Medulla oblongata (tissue), 1 donor: Measurements from ENCODE around the gene KRT14.
"Not testable (repeated sequence)": the region's sequence is repeated elsewhere in the genome, so short reads cannot be mapped to it uniquely, and the experiment has no call there.

ENCODE experiments used
- DNase-seq: peaks from one replicate; pipeline ENCODE4 v3.0.0-alpha.2; 2015; ENCODE audit errors: extremely low spot score

Gene KRT14

DNA sequence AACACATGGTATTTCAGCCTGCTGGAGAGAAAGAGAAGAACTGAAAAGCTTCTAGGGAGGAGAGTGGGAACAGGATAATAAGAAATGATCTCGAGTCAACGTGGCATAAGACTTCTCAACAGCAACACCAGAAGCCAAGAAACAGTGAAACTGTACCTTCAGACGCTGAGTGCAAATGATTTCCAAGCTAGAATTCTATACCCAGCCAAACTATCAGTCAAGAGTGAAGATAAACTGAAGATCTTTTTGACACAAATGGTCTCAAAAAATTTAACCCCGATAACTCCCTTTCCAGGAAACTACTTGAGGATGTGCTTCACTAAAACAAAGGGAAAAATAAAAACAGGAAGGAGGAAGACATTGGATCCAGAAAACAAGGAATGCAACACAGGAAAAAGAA lies 20.2 kb upstream of the KRT14 start:
- not testable (repeated sequence) for DNase-seq

DNA sequence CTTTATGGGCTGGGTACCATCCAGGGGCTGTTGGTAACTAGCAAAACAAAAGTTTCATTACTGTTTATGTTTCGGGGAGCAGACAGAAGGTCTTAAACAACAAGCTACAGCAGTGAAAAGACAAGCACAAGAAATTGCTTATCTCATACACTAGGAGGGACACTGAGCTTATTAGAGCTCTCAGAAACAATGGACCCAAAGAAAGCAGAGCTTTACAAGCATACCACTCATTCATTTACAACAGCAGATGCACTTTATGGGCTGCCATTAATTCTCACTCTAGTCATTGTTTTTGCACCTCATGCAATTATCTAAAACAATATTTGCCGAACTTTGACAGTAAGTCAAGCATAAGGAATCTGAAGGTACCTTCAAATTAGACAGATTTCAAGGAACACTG lies 15.8 kb upstream of the KRT14 start:
- DNase-seq: peak; percentile 31

DNA sequence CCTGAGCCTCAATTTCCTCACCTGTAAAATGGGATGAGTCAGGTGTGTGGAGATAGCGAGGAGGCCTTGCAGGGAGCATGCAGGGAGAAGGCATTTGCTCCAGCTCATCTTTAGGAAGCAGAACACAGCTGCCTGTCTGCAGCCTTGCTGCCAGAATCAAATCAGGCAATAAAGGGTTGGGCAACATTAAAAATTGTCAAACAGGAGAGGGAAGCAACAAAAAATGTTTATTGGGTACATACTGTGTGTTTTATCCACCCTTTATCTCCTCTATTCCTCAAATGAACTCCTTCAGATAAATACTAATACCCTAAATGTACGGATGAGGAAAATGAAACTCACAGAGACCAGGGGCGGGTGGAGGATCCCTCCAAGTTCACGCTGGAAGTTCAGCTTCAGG lies 13.6 kb upstream of the KRT14 start:
- DNase-seq: no peak

DNA sequence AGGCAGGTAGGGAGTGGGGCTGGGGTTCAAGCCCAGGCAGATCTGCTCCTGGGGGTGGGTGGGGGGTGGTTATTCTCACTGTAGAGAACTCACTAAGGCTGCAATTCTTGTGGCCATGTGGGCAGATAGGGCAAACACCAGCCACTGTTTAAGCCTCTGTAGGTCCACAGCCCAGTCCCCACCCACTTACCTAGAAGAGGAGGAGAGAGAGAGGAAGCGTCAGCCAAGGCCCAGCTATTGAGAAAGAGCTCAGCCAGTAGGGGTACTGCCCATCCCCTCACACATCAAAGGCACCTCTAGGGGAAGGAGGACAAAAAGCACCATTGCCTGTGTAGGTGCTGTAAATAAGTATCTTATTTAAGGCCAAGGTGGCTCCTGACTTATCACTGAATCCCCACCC lies 13.0 kb upstream of the KRT14 start:
- DNase-seq: no peak

DNA sequence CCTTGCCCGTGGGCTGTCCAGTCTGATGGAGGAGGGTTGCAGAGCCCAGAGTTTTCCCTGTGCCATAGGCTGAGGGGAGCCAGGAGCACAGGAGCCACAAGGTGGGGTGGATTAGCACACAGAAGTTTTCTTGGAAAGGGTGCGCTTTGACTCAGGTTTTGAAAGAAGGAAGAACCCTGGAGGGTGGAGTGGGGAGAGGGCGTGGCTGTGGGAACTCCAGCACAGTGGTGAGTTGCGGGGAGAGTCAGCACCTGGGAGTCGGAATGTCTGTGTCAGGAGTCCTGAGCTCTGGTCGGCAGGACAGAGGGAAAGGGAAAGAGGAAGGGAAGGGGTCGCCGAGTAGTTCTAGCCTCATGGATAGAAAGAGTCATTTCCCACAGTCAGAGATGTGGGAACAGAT lies 8.9 kb upstream of the KRT14 start:
- DNase-seq: no peak

DNA sequence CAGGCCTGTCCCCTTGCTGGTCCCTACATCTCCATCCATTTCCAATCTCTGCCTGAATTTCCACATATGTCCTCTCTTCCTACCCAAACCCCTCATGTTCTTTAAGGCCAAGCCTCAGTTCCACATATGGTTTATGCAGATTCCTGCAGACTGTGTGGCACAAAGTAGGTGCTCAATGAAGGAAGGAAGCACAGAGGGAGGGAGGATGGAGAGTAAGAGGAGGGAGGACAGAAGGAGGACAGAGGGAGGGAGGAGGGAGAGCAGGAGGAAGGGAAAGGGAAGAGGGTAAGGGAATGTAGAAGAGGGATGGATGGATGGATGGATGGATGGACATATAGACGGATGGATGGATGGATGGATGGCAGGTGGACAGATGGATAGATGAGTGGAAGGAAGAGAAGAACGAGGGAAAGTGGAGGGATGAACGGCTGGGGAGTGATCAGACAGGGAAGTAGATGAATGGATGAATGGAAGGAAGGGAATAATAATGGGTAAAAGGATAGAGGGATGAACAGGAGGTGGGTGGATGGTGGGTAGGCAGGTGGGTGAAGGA lies 7.7 kb upstream of the KRT14 start:
- no peak for DNase-seq

DNA sequence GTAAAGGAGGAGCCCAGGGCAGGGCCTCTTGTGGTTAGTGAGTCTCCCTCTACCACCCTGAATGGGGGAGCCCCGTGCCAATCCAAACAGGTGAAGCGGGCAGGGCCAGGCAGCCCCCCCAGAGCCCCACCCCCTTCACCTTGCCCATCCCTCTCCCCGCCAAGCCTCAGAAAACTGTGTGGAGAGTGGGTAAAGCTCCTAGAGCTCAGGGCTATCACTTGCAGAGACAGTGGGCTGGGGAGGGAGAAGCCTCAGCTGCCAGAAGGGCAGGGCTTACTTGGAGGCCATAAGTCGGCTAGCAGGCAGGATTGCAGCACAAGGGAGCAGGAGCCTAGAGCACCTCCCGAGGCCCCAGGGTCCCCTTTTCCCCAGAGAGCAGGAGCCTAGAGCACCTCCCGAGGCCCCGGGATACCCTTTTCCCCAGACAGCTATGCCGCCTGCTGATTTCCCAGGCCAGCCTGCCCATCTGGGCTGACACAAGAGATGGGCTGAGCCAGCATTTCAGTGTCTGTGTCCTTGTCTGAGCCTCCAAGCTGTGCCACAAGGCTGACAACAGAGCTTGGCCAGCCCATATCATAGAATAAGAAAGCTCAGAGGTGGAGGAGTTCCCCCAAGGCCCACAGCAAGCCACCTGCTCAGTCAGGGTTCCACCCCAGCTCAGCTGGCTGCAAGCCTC lies 6.7 kb upstream of the KRT14 start:
- no peak for DNase-seq

DNA sequence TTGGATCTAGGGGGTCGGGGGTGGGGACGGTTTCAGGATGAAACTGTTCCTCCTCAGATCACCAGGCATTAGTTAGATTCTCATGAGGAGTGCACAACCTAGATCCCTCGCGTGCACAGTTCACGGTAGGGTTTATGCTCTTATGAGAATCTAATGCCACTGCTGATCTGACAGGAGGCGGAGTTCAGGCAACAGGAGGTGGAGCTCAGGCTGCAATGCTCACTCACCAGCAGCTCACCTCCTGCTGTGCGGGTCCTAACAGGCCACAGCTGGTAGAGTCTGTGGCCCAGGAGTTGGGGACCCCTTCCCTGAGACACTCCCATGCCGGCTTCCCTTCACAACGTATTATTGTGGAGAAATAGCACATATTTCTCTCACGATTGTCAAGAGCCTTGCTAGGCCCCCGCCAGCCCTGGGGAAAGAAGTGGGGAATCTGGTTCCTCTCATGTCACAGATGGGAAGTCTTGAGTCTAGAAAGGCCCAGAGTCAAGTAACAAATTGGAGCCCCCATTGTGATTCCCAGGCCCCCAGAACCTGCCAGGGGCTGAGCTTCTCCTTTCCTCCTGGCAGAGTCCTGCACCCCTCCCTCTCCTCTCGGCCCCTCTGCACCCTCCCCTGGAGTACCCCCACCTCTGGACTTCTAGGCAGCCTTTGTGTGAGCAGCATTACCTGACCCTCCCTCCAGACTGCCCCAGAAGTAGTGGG lies 6.1 kb upstream of the KRT14 start:
- no peak for DNase-seq

DNA sequence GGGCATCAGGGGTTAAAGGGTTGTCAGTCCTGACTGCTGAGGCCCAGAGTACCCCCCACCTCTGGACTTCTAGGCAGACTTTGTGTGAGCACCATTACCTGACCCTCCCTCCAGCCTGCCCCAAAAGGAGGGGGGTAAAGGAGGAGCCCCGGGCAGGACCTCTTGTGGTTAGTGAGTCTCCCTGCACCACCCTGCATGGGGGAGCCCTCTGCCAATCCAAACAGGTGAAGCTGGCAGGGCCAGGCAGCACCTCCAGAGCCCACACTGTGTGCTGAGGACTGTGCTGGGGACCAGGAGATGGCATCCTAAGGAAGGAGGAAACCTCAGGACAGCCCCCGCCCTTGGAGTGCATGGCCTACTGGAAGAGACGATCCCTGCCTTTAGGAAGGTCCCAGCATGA lies 2.6 kb upstream of the KRT14 start:
- DNase-seq: no peak

DNA sequence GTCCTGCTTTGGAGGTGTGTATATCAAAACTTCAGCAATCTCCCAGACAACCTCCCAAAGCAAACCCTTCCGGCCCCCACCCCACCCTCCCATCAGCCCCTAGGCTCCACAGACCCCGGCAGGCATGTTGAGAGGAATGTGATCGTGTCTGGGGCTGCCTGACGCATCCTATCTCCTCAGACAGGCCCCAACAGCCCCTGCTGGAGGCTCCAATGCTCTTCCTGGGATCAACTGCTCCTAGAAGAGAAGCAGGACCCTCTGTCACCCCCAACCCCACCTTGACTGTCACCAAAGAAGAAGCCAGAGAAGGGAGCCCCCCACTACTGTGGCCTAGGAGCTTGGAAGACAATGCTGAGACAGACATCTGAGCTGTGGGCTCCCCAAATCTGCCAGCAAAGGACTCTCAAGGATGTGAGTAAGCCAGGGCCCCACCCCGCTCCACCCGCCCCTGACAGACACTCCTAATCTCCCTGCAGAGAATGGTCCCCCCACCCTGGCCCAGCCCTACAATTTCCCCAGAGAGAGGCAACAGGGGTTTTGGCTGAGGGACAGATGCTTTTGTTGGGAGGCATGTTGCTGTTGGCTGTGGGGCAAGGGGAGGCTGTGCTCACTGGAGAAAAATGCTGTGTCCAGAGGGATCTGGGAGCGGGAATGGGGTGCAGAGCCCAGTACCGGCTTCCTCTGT lies 1.6 kb upstream of the KRT14 start:
- DNase-seq: no peak

DNA sequence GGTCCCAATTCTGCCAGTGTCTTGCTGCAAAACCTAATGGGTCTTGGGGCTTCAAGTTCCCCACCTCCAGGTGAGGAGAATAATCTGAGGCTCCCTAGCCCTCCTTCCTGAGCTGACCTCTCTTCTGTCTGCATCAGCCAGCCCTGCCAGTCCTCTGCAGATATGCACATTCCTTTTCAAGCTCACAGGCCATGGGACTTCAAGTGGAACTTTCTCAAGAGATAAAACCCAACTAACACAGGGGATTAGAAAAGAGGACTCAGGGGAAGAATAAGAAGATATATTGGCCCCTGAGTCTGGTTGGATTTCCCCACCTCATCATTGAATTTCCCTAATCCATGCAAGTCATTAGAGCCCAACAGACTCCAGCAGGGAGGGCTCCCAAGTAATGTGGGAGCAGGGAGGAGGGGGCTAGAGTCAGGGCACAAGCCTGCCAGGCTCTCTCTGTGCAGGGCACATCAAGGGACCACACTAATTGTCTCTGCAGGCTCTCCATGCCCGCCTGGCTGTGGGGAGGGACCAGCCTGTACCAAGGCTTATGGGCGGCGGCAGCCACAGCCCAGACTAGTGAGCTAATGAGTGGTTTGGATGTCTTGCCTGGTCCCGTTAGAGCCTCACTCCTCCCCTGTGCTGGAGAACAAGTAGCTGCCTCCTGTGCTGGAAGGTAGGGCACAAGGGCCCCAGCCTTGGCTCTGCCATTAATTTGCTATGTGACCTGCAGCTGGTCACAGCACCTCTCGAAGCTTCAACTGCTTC lies 1.2 kb downstream of the KRT14 start:
- DNase-seq: no peak

DNA sequence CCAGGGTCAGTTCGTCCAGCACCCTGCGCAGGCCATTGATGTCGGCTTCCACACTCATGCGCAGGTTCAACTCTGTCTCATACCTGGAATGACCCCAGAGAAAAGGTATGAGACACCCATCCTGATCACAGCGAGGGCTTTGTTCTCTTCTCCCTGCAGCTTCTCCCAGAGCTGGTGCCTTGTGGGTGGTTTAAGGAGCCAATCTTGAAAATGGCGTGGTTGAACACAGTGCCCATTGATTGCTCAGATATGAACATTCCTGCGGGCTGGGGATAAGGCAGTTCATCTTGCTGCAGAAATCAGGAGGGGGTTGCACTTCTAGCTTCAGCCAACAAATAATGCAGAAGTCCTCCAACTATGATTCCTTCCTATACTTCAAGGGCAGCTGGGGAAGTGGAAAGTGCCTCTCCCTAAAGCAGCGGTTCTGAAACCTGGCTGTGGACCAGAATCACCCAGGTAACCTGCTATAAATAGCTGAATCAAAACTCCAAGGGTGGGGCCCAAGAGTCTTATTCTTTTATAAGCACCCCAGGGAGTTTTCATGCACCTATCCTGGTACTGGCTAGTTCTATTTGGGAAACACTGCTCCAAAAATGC lies 2.3 kb downstream of the KRT14 start:
- not testable (repeated sequence) for DNase-seq

DNA sequence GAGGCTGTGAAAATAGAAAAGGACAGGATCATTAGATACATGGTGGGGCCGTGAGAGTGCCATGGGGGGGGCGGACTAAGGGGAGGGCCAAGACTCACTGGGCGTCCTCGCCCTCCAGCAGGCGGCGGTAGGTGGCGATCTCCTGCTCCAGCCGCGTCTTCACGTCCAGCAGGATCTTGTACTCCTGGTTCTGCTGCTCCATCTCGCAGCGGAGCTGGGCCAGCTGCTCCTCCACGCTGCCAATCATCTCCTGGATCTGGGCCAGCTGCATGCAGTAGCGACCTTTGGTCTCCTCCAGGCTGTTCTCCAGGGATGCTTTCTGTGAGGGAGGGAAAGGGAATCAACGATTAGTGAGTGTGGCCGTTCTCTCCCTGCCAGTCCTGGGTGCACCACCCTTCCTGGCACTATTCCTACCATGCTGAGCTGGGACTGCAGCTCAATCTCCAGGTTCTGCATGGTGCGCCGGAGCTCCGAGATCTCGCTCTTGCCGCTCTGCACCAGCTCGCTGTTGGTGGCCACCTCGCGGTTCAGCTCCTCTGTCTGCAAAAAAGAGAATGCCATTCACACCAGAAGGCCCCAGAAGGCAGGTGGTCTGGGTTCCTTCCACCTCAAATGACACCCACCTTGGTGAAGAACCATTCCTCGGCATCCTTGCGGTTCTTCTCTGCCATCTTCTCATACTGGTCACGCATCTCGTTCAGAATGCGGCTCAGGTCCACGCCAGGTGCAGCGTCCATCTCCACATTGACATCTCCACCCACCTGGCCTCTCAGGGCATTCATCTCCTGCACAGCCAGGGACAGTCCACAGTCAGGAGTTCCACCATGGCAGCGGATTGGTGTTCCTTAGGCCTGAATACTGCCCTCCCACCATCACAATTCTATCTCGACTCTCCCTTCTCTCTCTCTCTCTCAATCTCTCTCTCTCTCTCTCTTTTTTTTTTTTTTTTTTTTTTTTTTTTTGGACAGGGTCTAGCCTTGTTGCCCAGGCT lies 3.3 kb downstream of the KRT14 start:
- DNase-seq: no peak

DNA sequence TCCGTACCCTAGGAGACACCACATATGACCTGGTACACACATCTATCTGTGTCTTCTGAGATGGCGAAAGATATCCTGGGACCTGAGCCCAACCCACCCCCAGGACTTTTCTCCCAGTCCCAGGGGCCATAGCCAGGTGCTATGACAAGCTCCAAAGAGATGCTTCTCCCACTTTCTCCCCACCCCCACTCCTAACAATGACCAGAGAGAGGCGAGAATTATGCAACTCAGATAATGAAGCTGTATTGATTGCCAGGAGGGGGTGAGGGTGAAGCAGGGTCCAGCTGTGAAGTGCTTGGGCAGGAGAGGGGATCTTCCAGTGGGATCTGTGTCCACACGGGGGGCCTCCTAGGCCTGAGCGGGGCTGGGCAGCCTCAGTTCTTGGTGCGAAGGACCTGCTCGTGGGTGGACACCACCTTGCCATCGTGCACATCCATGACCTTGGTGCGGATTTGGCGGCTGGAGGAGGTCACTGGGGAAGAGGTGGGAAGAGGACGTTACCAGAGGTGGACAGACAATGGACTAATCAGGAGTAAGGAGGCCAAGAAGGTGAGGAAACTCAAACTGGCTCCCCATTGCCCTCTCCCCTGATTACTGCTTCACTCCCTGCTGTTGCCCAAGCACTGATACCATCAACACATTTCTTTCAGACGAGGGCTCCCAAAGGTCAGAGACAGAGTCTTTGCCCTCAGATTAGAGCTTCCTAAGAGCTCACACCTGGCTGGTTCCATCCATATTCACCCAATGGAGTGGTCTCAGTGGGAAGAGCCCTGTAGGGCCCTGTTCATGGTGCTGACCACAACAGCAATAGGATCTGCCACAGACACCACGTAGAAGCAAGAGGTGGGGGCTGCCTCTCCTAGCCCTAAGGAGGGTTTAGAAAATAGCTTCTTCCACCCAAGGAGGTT lies 4.4 kb downstream of the KRT14 start:
- DNase-seq: not testable (repeated sequence)

DNA sequence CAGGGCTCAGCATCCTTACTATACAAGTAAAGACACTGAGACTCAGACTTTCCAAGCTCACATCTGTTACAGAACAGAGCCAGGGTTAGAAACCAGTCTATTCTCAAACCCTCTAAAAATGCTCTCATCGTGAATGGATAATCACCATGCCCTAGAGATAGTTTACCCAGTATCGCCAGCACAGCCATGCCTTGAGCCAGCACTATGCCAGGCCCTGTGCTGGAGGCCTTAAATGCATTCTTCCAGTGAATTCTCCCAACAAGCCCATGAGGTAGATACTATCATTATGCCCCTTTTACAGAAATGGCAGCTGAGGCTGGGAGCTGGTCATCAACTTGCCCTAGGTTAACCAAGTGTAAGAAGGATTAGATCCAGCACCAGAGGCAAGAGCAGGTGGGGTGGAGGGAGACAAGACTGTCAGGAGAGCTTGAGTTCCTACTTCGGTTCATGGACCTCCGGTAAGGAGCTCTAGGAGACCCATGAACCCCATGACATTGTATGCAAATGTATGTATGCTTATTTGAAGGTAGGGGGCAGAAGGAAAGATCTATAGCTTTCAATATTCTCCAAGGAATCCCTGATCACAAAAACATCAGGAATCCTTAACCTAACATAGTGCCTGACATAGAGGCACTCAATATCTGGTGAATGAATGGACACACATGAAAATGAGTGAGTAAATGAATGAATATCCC lies 5.2 kb downstream of the KRT14 start:
- no peak for DNase-seq

DNA sequence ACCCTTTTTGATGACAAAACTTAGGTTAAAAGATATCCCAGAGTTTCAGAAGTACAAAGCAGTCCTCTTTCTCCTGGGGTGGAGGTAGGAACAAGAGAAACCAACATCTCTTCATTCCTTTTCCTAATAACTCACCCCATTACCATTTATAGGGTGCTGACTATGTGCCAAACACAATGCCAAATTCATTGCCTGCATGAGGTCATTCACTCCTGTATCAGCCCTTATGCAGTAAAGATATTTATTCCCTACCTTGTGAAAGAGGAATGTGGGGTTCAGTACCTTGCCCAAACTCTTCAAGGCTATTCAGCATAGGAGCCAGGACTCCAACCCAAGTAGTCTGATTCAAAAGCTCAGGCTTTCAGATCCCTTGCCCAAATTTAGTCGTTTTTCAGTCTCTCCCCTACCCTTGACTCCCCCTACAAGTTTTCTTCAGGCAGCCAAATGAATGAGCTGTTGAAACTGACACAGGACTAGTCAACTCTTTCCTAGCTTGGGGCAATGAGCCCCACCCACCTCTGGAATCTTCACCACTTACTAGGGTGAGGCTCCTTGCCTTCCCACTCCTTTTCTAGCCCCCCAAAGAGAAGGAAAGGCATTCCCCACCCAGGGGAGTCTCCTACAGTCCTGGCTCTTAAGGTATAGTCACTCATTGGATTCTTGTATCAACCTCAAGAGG lies 5.9 kb downstream of the KRT14 start:
- no peak for DNase-seq

DNA sequence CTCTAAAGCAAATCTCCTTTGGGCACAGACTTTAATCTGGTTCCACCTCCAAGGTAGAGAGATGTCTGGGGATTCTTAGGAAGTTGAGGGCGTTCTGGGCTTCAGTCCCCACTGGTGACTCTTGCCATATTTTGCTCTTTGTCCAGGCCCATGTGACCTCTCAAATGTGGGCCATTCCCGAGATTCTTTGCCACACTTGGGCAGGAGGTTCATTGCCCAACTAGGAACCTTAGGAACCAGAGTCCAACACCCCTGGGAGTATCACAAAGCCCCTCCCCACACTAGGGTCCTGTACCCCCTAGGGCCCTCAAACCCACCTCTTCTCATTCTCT lies 6.5 kb downstream of the KRT14 start:
- no peak for DNase-seq
